ENCODE results near the gene PAK1.

The PAK1 gene

GRCh38 chr11:77470971-77471370 lies 2.9 kb downstream of the PAK1 start:
- Histone ChIP-seq H3K9me3 (ENCODE audit: low read length) (no peaks in the 10 kb centered on the region), H2AFZ (ENCODE audit: low read depth, low read length) (no peak overlapping the region), H3K36me3 (ENCODE audit: insufficient read depth, low read length) (no peaks in the 10 kb centered on the region), H3K4me1 (ENCODE audit: insufficient read depth, low read length) (peaks cover 40% of the 10 kb centered on the region), H3K4me3 (ENCODE audit: low read length) (no peak overlapping the region), H3K27me3 (ENCODE audit: insufficient read depth, low read length) (no peaks in the 10 kb centered on the region)

- Histone ChIP-seq H3K9me3 (ENCODE audit: low read length) (no peaks in the 10 kb centered on the region), H3K36me3 (ENCODE audit: insufficient read depth, low read length) (no peaks in the 10 kb centered on the region), H3K27me3 (ENCODE audit: insufficient read depth, low read length) (no peaks in the 10 kb centered on the region), H3K4me1 (ENCODE audit: insufficient read depth, low read length) (peaks cover 40% of the 10 kb centered on the region), H3K4me3 (ENCODE audit: low read length) (no peak overlapping the region), H2AFZ (ENCODE audit: low read depth, low read length) (no peak overlapping the region)
Measured at GRCh38 chr11:77470504-77470903, 3.4 kb downstream of the PAK1 start.

GRCh38 chr11:77468527-77468926 lies 5.4 kb downstream of the PAK1 start:
- Histone ChIP-seq H3K36me3 (ENCODE audit: insufficient read depth, low read length) (no peaks in the 10 kb centered on the region), H3K4me1 (ENCODE audit: insufficient read depth, low read length) (peaks cover 40% of the 10 kb centered on the region), H3K4me3 (ENCODE audit: low read length) (no peak overlapping the region), H3K9me3 (ENCODE audit: low read length) (no peaks in the 10 kb centered on the region), H2AFZ (ENCODE audit: low read depth, low read length) (no peak overlapping the region), H3K27me3 (ENCODE audit: insufficient read depth, low read length) (no peaks in the 10 kb centered on the region)

- Histone ChIP-seq H3K27me3 (ENCODE audit: insufficient read depth, low read length) (no peaks in the 10 kb centered on the region), H2AFZ (ENCODE audit: low read depth, low read length) (no peak overlapping the region), H3K4me1 (ENCODE audit: insufficient read depth, low read length) (peaks cover 40% of the 10 kb centered on the region), H3K9me3 (ENCODE audit: low read length) (no peaks in the 10 kb centered on the region), H3K36me3 (ENCODE audit: insufficient read depth, low read length) (no peaks in the 10 kb centered on the region), H3K4me3 (ENCODE audit: low read length) (no peak overlapping the region)
Measured at GRCh38 chr11:77467993-77468392, 5.9 kb downstream of the PAK1 start.

GRCh38 chr11:77467233-77467632 lies 6.7 kb downstream of the PAK1 start:
- Histone ChIP-seq H3K4me3 (ENCODE audit: low read length) (no peak overlapping the region), H3K36me3 (ENCODE audit: insufficient read depth, low read length) (no peaks in the 10 kb centered on the region), H3K27me3 (ENCODE audit: insufficient read depth, low read length) (no peaks in the 10 kb centered on the region), H3K4me1 (ENCODE audit: insufficient read depth, low read length) (peaks cover 35% of the 10 kb centered on the region), H2AFZ (ENCODE audit: low read depth, low read length) (no peak overlapping the region), H3K9me3 (ENCODE audit: low read length) (no peaks in the 10 kb centered on the region)

- Histone ChIP-seq H3K36me3 (ENCODE audit: insufficient read depth, low read length) (peaks cover 1% of the 10 kb centered on the region), H2AFZ (ENCODE audit: low read depth, low read length) (no peak overlapping the region), H3K27me3 (ENCODE audit: insufficient read depth, low read length) (no peaks in the 10 kb centered on the region), H3K4me1 (ENCODE audit: insufficient read depth, low read length) (peaks cover 55% of the 10 kb centered on the region), H3K9me3 (ENCODE audit: low read length) (no peaks in the 10 kb centered on the region), H3K4me3 (ENCODE audit: low read length) (no peak overlapping the region)
Measured at GRCh38 chr11:77457340-77457739, 16.6 kb downstream of the PAK1 start.

GRCh38 chr11:77455740-77456139 lies 18.2 kb downstream of the PAK1 start:
- H3K27me3 ChIP-seq (ENCODE audit: insufficient read depth, low read length), result no peaks in the 10 kb centered on the region
- H2AFZ ChIP-seq (ENCODE audit: low read depth, low read length), result no peak overlapping the region

GRCh38 chr11:77454867-77455655 lies 18.8 kb downstream of the PAK1 start:
- no peaks in the 10 kb centered on the region for H3K27me3 ChIP-seq (ENCODE audit: insufficient read depth, low read length)
- H2AFZ ChIP-seq (ENCODE audit: low read depth, low read length), result no peak overlapping the region
- no peaks in the 10 kb centered on the region for H3K9me3 ChIP-seq (ENCODE audit: low read length)
- no peak overlapping the region for H3K4me3 ChIP-seq (ENCODE audit: low read length)
- H3K4me1 ChIP-seq (ENCODE audit: insufficient read depth, low read length), result peaks cover 63% of the 10 kb centered on the region
- peaks cover 5% of the 10 kb centered on the region for H3K36me3 ChIP-seq (ENCODE audit: insufficient read depth, low read length)

More at GRCh38 chr11:77455740-77456139, 18.2 kb downstream of the PAK1 start:
- H3K4me3 ChIP-seq (ENCODE audit: low read length), result no peak overlapping the region
- no peaks in the 10 kb centered on the region for H3K9me3 ChIP-seq (ENCODE audit: low read length)
- H3K36me3 ChIP-seq (ENCODE audit: insufficient read depth, low read length), result peaks cover 5% of the 10 kb centered on the region
- peaks cover 57% of the 10 kb centered on the region for H3K4me1 ChIP-seq (ENCODE audit: insufficient read depth, low read length)

- Histone ChIP-seq H3K4me1 (ENCODE audit: insufficient read depth, low read length) (peaks cover 40% of the 10 kb centered on the region), H3K36me3 (ENCODE audit: insufficient read depth, low read length) (peaks cover 5% of the 10 kb centered on the region), H3K4me3 (ENCODE audit: low read length) (no peak overlapping the region), H3K27me3 (ENCODE audit: insufficient read depth, low read length) (no peaks in the 10 kb centered on the region), H2AFZ (ENCODE audit: low read depth, low read length) (no peak overlapping the region), H3K9me3 (ENCODE audit: low read length) (no peaks in the 10 kb centered on the region)
Measured at GRCh38 chr11:77450227-77450626, 23.7 kb downstream of the PAK1 start.

GRCh38 chr11:77449784-77450183 lies 24.1 kb downstream of the PAK1 start:
- Histone ChIP-seq H3K9me3 (ENCODE audit: low read length) (no peaks in the 10 kb centered on the region), H3K4me3 (ENCODE audit: low read length) (no peak overlapping the region), H3K4me1 (ENCODE audit: insufficient read depth, low read length) (peaks cover 36% of the 10 kb centered on the region), H2AFZ (ENCODE audit: low read depth, low read length) (no peak overlapping the region), H3K27me3 (ENCODE audit: insufficient read depth, low read length) (no peaks in the 10 kb centered on the region), H3K36me3 (ENCODE audit: insufficient read depth, low read length) (peaks cover 5% of the 10 kb centered on the region)

- no peak overlapping the region for H3K4me3 ChIP-seq (ENCODE audit: low read length)
- H3K27me3 ChIP-seq (ENCODE audit: insufficient read depth, low read length), result no peaks in the 10 kb centered on the region
- H3K9me3 ChIP-seq (ENCODE audit: low read length), result no peaks in the 10 kb centered on the region
Measured at GRCh38 chr11:77449060-77449521, 24.8 kb downstream of the PAK1 start.

GRCh38 chr11:77448269-77448668 lies 25.6 kb downstream of the PAK1 start:
- Histone ChIP-seq H3K9me3 (ENCODE audit: low read length) (no peaks in the 10 kb centered on the region), H2AFZ (ENCODE audit: low read depth, low read length) (no peak overlapping the region), H3K4me1 (ENCODE audit: insufficient read depth, low read length) (peaks cover 30% of the 10 kb centered on the region), H3K36me3 (ENCODE audit: insufficient read depth, low read length) (peaks cover 5% of the 10 kb centered on the region), H3K27me3 (ENCODE audit: insufficient read depth, low read length) (no peaks in the 10 kb centered on the region), H3K4me3 (ENCODE audit: low read length) (no peak overlapping the region)

More at GRCh38 chr11:77449060-77449521, 24.8 kb downstream of the PAK1 start:
- Histone ChIP-seq H2AFZ (ENCODE audit: low read depth, low read length) (no peak overlapping the region), H3K4me1 (ENCODE audit: insufficient read depth, low read length) (peaks cover 30% of the 10 kb centered on the region), H3K36me3 (ENCODE audit: insufficient read depth, low read length) (peaks cover 5% of the 10 kb centered on the region)

GRCh38 chr11:77446911-77447629 lies 26.8 kb downstream of the PAK1 start:
- no peaks in the 10 kb centered on the region for H3K9me3 ChIP-seq (ENCODE audit: low read length)
- peaks cover 1% of the 10 kb centered on the region for H3K36me3 ChIP-seq (ENCODE audit: insufficient read depth, low read length)
- H2AFZ ChIP-seq (ENCODE audit: low read depth, low read length), result no peak overlapping the region
- H3K27me3 ChIP-seq (ENCODE audit: insufficient read depth, low read length), result no peaks in the 10 kb centered on the region
- peaks cover 30% of the 10 kb centered on the region for H3K4me1 ChIP-seq (ENCODE audit: insufficient read depth, low read length)
- no peak overlapping the region for H3K4me3 ChIP-seq (ENCODE audit: low read length)
